Sigmoid colon (tissue), 3 donors: ENCODE results near the gene HDAC7.

Experiments used
- CTCF ChIP-seq, 4 experiments: fragments of 450-650 bp in 3 of 4; fragments of 200-600 bp in 1 of 4; IDR thresholded peaks; one replicate each; pipeline ENCODE4 v1.5.1; 2016 to 2019; ENCODE audit warnings: antibody characterized with exemption in 4 of 4, mild to moderate bottlenecking in 3 of 4, moderate library complexity in 2 of 4
- POLR2A ChIP-seq, 2 donors: fragments of 450-650 bp; IDR thresholded peaks; one replicate each; pipeline ENCODE4 v1.6.1; 2016; ENCODE audit warnings: antibody characterized with exemption in 2 of 2, mild to moderate bottlenecking in 2 of 2, moderate library complexity in 2 of 2

- TF ChIP-seq CTCF (IDR thresholded peaks at IDR 0.05) (peak in 1 of 4 experiments; percentile 8), POLR2A (IDR thresholded peaks at IDR 0.05) (no peak)
These were observed 10.9 kb downstream of the HDAC7 start for GRCh38 chr12:47808574-47809365.
